ENCODE measurements around the gene SLC43A2.

DNA sequence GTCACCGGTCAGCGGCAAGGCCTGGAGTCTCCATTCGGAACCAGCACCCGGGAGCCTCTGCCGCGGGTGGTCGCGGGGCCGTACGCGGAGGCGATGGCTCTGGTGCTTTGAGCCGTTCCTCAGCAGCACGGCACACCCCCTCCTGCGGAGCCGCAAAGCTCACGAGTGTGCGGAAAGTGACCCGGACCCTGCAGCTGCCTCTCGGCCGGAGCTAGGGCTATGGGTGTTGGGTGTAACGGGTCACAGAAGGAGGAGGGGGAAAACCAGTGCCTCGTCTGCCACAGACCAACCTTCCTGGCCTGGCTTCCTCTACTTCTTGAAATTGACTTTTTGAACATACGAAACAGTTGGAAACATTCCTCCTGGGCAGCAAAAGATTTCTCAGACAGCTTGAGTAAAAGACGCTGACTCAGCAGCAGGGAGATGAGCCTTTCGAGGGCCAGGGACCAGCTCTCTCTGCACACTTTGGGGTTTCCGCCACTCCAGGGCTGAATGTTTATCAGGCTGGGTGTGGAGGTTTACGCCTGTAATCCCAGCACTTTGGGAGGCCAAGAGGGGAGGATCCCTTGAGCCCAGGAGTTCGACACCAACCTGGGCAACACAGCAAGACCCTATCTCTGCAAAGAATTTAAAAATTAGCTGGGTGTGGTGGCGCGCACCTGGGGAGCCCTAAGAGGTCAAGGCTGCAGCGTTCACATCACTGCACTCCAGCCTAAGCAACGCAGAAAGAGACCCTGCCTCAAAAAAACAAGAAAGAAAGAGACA lies 39.6 kb downstream of the SLC43A2 start:
- TF ChIP-seq POLR2AphosphoS5 (IDR thresholded peaks at IDR 0.05; ENCODE audit: insufficient read depth, low read depth, low read length), result no peak
- TF ChIP-seq EZH2 (IDR thresholded peaks at IDR 0.05; ENCODE audit: borderline replicate concordance, low read depth, low read length, severe bottlenecking), result no peak
- TF ChIP-seq, protein P1, sequence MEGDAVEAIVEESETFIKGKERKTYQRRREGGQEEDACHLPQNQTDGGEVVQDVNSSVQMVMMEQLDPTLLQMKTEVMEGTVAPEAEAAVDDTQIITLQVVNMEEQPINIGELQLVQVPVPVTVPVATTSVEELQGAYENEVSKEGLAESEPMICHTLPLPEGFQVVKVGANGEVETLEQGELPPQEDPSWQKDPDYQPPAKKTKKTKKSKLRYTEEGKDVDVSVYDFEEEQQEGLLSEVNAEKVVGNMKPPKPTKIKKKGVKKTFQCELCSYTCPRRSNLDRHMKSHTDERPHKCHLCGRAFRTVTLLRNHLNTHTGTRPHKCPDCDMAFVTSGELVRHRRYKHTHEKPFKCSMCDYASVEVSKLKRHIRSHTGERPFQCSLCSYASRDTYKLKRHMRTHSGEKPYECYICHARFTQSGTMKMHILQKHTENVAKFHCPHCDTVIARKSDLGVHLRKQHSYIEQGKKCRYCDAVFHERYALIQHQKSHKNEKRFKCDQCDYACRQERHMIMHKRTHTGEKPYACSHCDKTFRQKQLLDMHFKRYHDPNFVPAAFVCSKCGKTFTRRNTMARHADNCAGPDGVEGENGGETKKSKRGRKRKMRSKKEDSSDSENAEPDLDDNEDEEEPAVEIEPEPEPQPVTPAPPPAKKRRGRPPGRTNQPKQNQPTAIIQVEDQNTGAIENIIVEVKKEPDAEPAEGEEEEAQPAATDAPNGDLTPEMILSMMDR (IDR thresholded peaks at IDR 0.05; ENCODE audit: extremely low read depth in 1 of 2, insufficient read depth in 1 of 2, low read depth in 1 of 2, low read length in 2 of 2), result no peak

Data from endothelial cell of umbilical vein (primary cell).